ENCODE measurements around the gene FAU. TPM values are rescaled to one million over a fixed set of nuclear protein-coding genes. Genes with fewer than 3 reads are reported as not detected.

Gene FAU
- total RNA-seq, 2 donors from 2014 or later: 774 to 802 TPM

- Histone ChIP-seq H3K27ac (ENCODE audit: low read depth, low read length) (no peak overlapping the region), H3K9ac (ENCODE audit: extremely low read depth, low read length, poor library complexity, severe bottlenecking) (no peak overlapping the region), H3K9me3 (ENCODE audit: control insufficient read depth, low read length) (peaks cover 15% of the 10 kb centered on the region), H3K4me3 (ENCODE audit: low read length) (no peak overlapping the region), H3K27me3 (ENCODE audit: control insufficient read depth, insufficient read depth, low read length, poor library complexity, severe bottlenecking) (no peaks in the 10 kb centered on the region), H3K4me1 (ENCODE audit: control insufficient read depth, insufficient read depth, low read length) (no peaks in the 10 kb centered on the region), H3K36me3 (ENCODE audit: control insufficient read depth, insufficient read depth, low read length) (no peaks in the 10 kb centered on the region)
- Mint-ChIP-seq H3K4me3 (no peak overlapping the region), H3K36me3 (ENCODE audit: low read depth) (no peaks in the 10 kb centered on the region), H3K9me3 (peaks cover 12% of the 10 kb centered on the region), H3K27me3 (ENCODE audit: insufficient read depth) (peaks cover 36% of the 10 kb centered on the region), H3K27ac (no peak overlapping the region), H3K4me1 (no peaks in the 10 kb centered on the region)
- DNase-seq: peak; percentile 33
- TF ChIP-seq, protein P1, sequence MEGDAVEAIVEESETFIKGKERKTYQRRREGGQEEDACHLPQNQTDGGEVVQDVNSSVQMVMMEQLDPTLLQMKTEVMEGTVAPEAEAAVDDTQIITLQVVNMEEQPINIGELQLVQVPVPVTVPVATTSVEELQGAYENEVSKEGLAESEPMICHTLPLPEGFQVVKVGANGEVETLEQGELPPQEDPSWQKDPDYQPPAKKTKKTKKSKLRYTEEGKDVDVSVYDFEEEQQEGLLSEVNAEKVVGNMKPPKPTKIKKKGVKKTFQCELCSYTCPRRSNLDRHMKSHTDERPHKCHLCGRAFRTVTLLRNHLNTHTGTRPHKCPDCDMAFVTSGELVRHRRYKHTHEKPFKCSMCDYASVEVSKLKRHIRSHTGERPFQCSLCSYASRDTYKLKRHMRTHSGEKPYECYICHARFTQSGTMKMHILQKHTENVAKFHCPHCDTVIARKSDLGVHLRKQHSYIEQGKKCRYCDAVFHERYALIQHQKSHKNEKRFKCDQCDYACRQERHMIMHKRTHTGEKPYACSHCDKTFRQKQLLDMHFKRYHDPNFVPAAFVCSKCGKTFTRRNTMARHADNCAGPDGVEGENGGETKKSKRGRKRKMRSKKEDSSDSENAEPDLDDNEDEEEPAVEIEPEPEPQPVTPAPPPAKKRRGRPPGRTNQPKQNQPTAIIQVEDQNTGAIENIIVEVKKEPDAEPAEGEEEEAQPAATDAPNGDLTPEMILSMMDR (conservative IDR thresholded peaks at IDR 0.05): no peak
- 62 to 85% methylated on average over 2 to 5 of the region's 5 CpGs for WGBS, 2 experiments (ENCODE audit: insufficient coverage in 1 of 2, insufficient read length in 1 of 2)
These were observed 26.7 kb upstream of the FAU start for GRCh38 chr11:65148657-65149056.

GRCh38 chr11:65147352-65148075 is 25.6 kb upstream of the FAU start:
- no peak overlapping the region for H3K4me3 ChIP-seq (ENCODE audit: low read length)
- H3K27ac ChIP-seq (ENCODE audit: low read depth, low read length): no peak overlapping the region
- Mint-ChIP-seq H3K36me3 (ENCODE audit: low read depth) (no peaks in the 10 kb centered on the region), H3K27ac (no peak overlapping the region), H3K27me3 (ENCODE audit: insufficient read depth) (peaks cover 32% of the 10 kb centered on the region), H3K4me3 (no peak overlapping the region), H3K9me3 (peaks cover 12% of the 10 kb centered on the region), H3K4me1 (no peaks in the 10 kb centered on the region)
- peaks cover 15% of the 10 kb centered on the region for H3K9me3 ChIP-seq (ENCODE audit: control insufficient read depth, low read length)
- H3K36me3 ChIP-seq (ENCODE audit: control insufficient read depth, insufficient read depth, low read length): no peaks in the 10 kb centered on the region
- no peaks in the 10 kb centered on the region for H3K27me3 ChIP-seq (ENCODE audit: control insufficient read depth, insufficient read depth, low read length, poor library complexity, severe bottlenecking)
- TF ChIP-seq, protein P1 (conservative IDR thresholded peaks at IDR 0.05): no peak
- 78 to 79% methylated on average over 1 of the region's 2 CpGs for WGBS, 2 experiments (ENCODE audit: insufficient coverage in 1 of 2, insufficient read length in 1 of 2)
- H3K4me1 ChIP-seq (ENCODE audit: control insufficient read depth, insufficient read depth, low read length): no peaks in the 10 kb centered on the region
- no peak overlapping the region for H3K9ac ChIP-seq (ENCODE audit: extremely low read depth, low read length, poor library complexity, severe bottlenecking)
- peak; percentile 16 for DNase-seq

DNA sequence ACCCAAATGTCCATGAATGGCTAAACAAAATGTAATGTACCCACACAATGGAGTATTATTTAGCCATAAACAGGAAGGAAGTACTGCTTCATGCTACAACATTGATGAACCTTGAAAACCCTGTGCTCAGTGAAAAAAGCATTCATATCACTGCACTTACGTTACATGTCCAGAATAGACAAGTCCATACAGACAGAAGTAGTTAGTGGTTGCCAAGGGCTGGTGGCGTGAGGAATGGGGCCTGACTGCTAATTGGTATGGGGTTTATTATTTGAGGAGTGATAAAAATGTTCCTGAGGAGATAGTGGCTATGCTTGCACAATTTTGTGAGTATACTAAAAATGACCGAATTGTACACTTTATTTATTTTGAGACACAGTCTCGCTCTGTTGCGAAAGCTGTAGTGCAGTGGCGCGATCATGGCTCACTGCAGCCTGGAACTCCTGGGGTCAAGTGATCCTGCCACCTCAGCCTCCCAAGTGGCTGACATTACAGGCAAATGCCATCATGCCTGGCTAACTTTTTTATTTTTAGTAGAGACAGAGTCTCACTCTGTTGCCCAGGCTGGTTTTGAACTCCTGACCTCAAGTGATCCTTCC is 20.1 kb upstream of the FAU start:
- no peaks in the 10 kb centered on the region for H3K36me3 Mint-ChIP-seq (ENCODE audit: low read depth)
- TF ChIP-seq, protein P1 (conservative IDR thresholded peaks at IDR 0.05): no peak
- peak; percentile 9 for DNase-seq
- Histone ChIP-seq H3K36me3 (ENCODE audit: control insufficient read depth, insufficient read depth, low read length) (no peaks in the 10 kb centered on the region), H3K27ac (ENCODE audit: low read depth, low read length) (no peak overlapping the region), H3K9ac (ENCODE audit: extremely low read depth, low read length, poor library complexity, severe bottlenecking) (no peak overlapping the region), H3K27me3 (ENCODE audit: control insufficient read depth, insufficient read depth, low read length, poor library complexity, severe bottlenecking) (peaks cover 6% of the 10 kb centered on the region), H3K4me1 (ENCODE audit: control insufficient read depth, insufficient read depth, low read length) (no peaks in the 10 kb centered on the region), H3K4me3 (ENCODE audit: low read length) (no peak overlapping the region), H3K9me3 (ENCODE audit: control insufficient read depth, low read length) (peaks cover 9% of the 10 kb centered on the region)
- H3K9me3 Mint-ChIP-seq: peaks cover 8% of the 10 kb centered on the region
- H3K4me1 Mint-ChIP-seq: peaks cover 5% of the 10 kb centered on the region
- no peak overlapping the region for H3K27ac Mint-ChIP-seq
- H3K4me3 Mint-ChIP-seq: no peak overlapping the region
- peaks cover 33% of the 10 kb centered on the region for H3K27me3 Mint-ChIP-seq (ENCODE audit: insufficient read depth)
- WGBS, 2 experiments (ENCODE audit: insufficient coverage in 1 of 2, insufficient read length in 1 of 2): 94 to 95% methylated on average over 7 of the region's 7 CpGs
